GM21381 (cell line): Measurements from ENCODE around the gene ATIC.

Experiments
- ATAC-seq: cut with Tn5 transposase; IDR thresholded peaks from one replicate; pipeline ENCODE4 v1.9.1; 2021; ENCODE audit warnings: mild to moderate bottlenecking, moderate library complexity; ENCODE audit not compliant: unreplicated experiment

Gene ATIC

GRCh38 chr2:215374642-215375466, 63.0 kb downstream of the ATIC start:
- no peak for ATAC-seq

DNA sequence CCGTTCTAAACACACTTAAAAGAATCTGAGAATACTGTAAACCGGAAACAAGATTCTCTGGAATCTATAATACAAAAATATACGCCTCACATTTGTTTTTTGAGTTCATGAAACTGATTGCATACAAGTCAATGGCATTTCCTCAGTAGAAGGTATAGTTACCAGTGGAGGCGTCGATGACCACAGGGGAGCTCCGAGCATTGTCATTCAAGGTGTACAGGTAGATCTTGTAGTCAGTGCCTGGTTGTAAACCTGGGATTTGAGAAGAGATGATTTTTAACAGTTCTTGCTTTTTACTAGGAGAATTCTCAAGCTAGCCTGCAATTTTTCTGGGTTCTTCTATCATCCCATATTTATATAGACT, 63.6 kb downstream of the ATIC start:
- no peak for ATAC-seq

DNA sequence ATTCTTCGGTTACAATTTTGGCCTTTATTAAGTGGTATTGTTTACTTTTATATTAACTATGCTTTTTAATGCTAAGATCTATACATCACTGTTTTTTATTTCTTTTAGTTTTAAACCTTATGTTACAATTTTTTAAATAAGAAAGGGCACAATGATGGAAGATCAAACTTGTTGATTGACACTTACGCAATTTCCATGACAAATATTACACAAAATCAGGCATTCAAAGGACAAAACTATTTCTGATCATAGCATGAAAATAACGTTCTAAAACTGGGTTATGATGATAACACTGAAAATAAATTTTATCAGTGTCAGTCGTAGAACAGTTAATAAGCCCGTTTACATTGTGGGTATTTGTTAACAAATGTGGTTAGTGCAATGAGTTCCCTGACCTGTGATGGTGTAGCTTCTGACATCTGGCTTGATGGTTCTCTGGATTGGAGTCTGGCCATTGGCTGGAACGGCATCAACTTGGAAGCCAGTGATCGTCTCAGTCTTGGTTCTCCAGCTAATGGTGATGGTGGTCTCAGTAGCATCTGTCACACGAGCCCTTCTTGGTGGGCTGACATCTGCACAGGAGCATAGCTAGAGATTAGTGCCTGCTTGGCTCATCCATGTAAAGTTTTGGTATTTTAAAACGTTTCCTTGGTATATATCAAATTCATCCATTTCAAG, 64.4 kb downstream of the ATIC start:
- ATAC-seq, result no peak

DNA sequence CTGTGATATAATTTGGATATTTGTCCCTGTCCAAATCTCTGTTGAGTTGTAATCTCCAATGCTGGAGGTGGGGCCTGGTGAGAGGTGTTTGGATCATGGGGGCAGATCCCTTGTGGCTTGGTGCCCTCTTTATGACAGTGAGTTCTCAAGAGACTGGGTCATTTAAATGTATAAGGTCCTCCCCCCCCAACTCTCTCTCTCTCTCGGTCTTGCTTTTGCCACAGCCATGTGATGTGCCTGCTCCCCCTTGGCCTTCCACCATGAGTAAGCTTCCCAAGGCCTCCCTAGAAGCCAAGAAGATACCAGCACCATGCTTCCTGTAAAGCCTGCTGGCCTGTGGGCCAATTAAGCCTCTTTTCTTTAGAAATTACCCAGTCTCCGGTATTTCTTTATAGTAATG, 65.4 kb downstream of the ATIC start:
- ATAC-seq, result no peak

DNA sequence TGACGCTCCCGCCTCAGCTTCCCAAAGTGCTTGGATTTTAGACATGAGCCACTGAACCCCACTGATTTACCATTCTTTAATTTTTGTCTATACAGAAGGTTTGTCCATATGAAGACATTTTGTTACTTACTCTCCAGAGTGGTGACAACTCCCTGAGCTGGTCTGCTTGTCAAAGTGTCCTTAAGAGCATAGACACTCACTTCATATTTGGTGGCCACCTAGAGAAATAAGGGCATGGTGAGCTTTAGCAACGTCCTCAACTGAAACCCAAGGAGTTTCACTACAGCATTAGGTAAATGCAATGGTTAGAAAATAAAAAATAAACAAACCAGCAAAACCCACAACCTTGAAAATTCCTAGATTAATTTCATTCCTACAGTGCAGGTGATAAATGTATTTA, 66.2 kb downstream of the ATIC start:
- no peak for ATAC-seq

- no peak for ATAC-seq
Observed at GRCh38 chr2:215379039-215379438, 67.2 kb downstream of the ATIC start.

DNA sequence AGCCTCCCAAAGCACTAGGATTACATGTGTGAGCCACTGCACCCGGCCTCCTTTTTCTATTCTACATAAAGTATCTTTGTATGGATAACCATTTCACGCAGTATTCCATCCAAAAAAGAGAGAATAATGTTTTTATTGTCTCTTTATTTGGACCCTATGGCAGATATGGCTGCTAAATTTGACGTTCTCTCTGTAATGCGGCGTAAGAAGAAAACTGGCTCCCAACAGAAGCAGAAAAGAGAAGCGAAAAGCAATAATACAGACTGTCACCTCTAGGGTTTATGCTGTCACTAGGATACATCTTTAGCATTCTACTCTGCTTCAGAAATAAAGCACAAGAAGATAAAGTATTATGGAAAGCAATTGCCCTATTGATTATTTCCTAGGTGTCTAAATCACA, 68.1 kb downstream of the ATIC start:
- ATAC-seq, result no peak

GRCh38 chr2:215380699-215381098, 68.8 kb downstream of the ATIC start:
- ATAC-seq, result no peak

DNA sequence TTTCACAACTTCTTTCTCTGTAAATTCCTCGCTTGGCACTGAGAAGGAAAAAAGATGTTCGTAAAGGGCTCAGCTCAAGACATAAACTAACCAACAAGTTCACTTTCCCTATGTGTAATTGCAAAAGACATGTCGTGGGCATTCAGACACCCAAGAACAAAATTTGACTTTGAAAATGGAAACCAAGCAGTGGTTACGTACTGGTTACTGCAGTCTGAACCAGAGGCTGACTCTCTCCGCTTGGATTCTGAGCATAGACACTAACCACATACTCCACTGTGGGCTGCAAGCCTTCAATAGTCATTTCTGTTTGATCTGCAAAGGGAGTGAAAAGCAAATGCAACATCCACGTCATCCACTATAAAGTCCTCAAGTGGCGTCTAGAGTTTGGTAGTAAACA, 70.2 kb downstream of the ATIC start:
- ATAC-seq, result no peak

DNA sequence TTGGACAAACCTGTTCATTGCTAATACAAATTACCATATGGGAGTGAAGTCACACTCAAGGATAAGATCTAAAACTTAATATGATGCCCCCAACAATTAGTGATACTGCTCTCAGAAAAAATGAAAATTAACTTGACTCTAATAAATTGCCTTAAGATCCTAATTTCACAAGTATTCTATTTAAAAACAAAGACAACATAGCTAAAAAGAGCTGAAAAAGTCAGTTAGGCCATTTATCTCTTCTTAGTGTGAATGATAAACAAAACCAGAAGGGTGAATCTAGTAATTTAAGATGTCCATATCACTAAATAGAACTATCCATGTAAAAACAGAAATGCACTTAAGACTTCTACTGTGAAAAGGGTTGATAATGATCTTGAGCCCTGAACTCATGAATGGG, 70.6 kb downstream of the ATIC start:
- ATAC-seq, result no peak

DNA sequence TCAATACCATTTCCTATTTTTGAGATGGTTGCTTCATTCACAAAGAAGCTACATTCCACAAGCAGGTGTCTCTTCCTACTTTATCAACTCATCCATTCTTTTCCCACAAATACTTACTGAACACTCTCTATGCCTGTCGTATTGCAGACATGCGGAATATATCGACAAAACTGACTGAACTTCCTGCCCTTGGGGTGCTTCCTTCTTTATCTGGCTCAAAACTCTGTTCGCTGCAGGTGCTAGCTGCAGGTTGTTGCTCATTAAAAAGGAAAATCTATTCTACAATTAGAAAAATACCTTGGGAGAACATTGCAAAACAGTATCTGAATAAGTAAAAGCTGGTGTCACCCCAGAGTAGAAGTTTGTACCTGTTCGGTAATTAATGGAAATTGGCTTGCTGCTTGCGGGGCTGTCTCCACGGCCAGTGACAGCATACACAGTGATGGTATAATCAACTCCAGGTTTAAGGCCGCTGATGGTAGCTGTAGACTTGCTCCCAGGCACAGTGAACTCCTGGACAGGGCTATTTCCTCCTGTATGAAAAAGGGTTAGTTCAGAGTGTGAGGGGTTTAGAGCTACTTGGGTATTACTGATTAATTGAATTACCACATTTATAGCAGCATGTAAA, 71.9 kb downstream of the ATIC start:
- ATAC-seq, result no peak

GRCh38 chr2:215384710-215385109, 72.9 kb downstream of the ATIC start:
- no peak for ATAC-seq

DNA sequence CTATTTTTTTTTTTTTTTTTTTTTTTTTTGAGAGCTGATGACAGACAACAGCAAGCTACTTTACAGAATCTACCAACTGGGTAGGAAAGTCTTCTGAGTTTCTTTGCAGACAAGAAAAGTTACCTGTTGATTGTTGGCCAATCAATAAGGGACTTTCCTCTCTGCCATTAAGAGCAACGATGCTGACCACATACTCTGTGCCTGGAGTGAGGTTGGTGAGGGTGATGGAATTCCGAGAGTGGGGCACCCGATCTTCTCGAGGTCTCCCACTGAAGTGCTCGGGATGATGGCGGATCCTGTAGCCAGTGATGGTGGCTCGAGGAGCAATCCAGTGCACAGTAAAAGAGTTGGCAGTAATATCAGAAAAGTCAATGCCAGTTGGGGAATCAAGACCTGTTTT, 74.7 kb downstream of the ATIC start:
- no peak for ATAC-seq

GRCh38 chr2:215388002-215388728, 76.3 kb downstream of the ATIC start:
- no peak for ATAC-seq

- ATAC-seq, result no peak
Observed at GRCh38 chr2:215390550-215390913, 78.7 kb downstream of the ATIC start.

DNA sequence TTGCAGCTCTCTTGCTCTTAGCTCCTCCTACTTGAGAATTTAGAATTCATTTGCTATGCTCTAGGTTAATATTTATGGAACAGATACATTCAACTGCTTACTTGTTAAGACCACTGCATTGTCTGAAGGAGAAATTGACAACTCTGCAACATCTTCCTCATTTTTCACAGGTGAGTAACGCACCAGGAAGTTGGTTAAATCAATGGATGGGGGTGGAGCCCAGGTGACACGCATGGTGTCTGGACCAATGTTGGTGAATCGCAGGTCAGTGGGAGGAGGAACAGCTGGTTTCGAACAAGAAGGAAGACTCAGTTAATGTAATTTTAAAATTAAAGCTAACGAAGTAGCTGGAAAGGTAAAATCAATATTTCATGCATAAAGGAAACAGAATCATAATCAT, 79.7 kb downstream of the ATIC start:
- no peak for ATAC-seq

GRCh38 chr2:215392164-215392563, 80.3 kb downstream of the ATIC start:
- no peak for ATAC-seq

- no peak for ATAC-seq
Observed at GRCh38 chr2:215392687-215393270, 80.9 kb downstream of the ATIC start.

- ATAC-seq, result no peak
Observed at GRCh38 chr2:215394102-215394805, 82.4 kb downstream of the ATIC start.

GRCh38 chr2:215395687-215396460, 84.0 kb downstream of the ATIC start:
- ATAC-seq, result no peak
